ENCODE results near the gene KLRC3.
"Not testable (repeated sequence)": the region's sequence is repeated elsewhere in the genome, so short reads cannot be mapped to it uniquely, and the experiment has no call there.

GRCh38 chr12:10430623-10431022 is 10.2 kb upstream of the KLRC3 start:
- TF ChIP-seq POLR2AphosphoS5 (IDR thresholded peaks at IDR 0.05; ENCODE audit: borderline replicate concordance, low read depth, low read length); EZH2 (IDR thresholded peaks at IDR 0.05): not testable (repeated sequence)

Measured in SK-N-MC (cell line).